Esophagus muscularis mucosa (tissue), 4 donors: ENCODE data around the gene PREP. TPM values are rescaled to one million over a fixed set of nuclear protein-coding genes. Genes with fewer than 3 reads are reported as not detected.

ENCODE experiments used
- DNase-seq: peaks from one replicate; pipeline ENCODE4 v3.0.0-alpha.2; 2017; ENCODE audit errors: extremely low spot score
- H3K27ac ChIP-seq, 4 donors: fragments of 200-600 bp; sonication (generic); replicated peaks in 1 of 4; 1 replicate in 3 of 4; 2 replicates in 1 of 4; pipeline ENCODE4 v1.5.1; 2016 to 2019; ENCODE audit warnings: mild to moderate bottlenecking in 1 of 4
- H3K27me3 ChIP-seq, 4 donors: fragments of 200-600 bp; sonication (generic); one replicate each; pipeline versions ENCODE4 v1.5.1 to v1.6.0; 2016 to 2019
- H3K36me3 ChIP-seq, 4 donors: fragments of 200-600 bp; sonication (generic); one replicate each; pipeline ENCODE4 v1.5.1; 2016 to 2019
- H3K4me1 ChIP-seq, 4 donors: fragments of 200-600 bp; sonication (generic); one replicate each; pipeline ENCODE4 v1.5.1; 2016 to 2019
- H3K4me3 ChIP-seq, 4 donors: fragments of 200-600 bp; sonication (generic); 1 replicate in 2 of 4; 2 replicates in 2 of 4; pipeline ENCODE4 v1.5.1; 2016 to 2019; ENCODE audit warnings: mild to moderate bottlenecking in 4 of 4, moderate library complexity in 1 of 4
- H3K9me3 ChIP-seq, 4 donors: fragments of 200-600 bp; sonication (generic); 1 replicate in 3 of 4; 2 replicates in 1 of 4; pipeline ENCODE4 v1.5.1; 2016 to 2019
- CTCF ChIP-seq, 3 experiments: fragments of 200-600 bp in 2 of 3; fragments of 450-650 bp in 1 of 3; sonication (generic) in 2 of 3; IDR thresholded peaks; one replicate each; pipeline ENCODE4 v1.5.1; 2017 to 2019; ENCODE audit warnings: antibody characterized with exemption in 3 of 3, mild to moderate bottlenecking in 2 of 3, moderate library complexity in 1 of 3
- EP300 ChIP-seq: sonication (generic); formaldehyde crosslinking; IDR thresholded peaks from one replicate; pipeline ENCODE4 v1.6.1; 2017; ENCODE audit warnings: antibody characterized with exemption
- POLR2A ChIP-seq: fragments of 450-650 bp; IDR thresholded peaks from one replicate; pipeline ENCODE4 v1.6.1; 2017; ENCODE audit warnings: antibody characterized with exemption, moderate library complexity, mild to moderate bottlenecking, low read depth
- POLR2AphosphoS5 ChIP-seq, 2 donors: sonication (generic); formaldehyde crosslinking; IDR thresholded peaks; one replicate each; pipeline ENCODE4 v1.6.1; 2017; ENCODE audit warnings: antibody characterized with exemption in 2 of 2
- WGBS: methylation state at CpG from one replicate; pipeline ENCODE4 v1.1.5; 2018; 5-methylcytosine and 5-hydroxymethylcytosine counted together
- intact Hi-C: fragments of 100-400 bp; cut with DNase I; formaldehyde crosslinking; loops from one replicate; pipeline ENCODE4 v1.15.1; 2023
- total RNA-seq, 4 donors: library from RNA; depleted of rRNA; stranded (reverse); fragments of >200 nt; gene quantifications; one replicate each; pipeline versions ENCODE4 v1.1.0 to v1.2.1, GENCODE V29; 2016

The PREP gene
- total RNA-seq, 4 donors from 2014 or later, result 17.9 to 21.6 (median 19.0) TPM

GRCh38 chr6:105294129-105294528 is 108.8 kb downstream of the PREP start:
- H3K27me3 ChIP-seq, result no peaks in the 10 kb centered on the region
- intact Hi-C loops, result no loop called here
- WGBS, result 96% methylated on average over 2 of the region's 2 CpGs
- TF ChIP-seq EP300 (no peak), POLR2A (no peak)
- no peak overlapping the region for H3K27ac ChIP-seq
- H3K9me3 ChIP-seq, result no peaks in the 10 kb centered on the region
- no peak overlapping the region for H3K4me3 ChIP-seq
- H3K4me1 ChIP-seq, result no peaks in the 10 kb centered on the region
- peaks cover 0 to 14% (median 3%) of the 10 kb centered on the region in 4 donors for H3K36me3 ChIP-seq
- DNase-seq, result no peak

GRCh38 chr6:105292689-105293339 is 110.1 kb downstream of the PREP start:
- Histone ChIP-seq H3K36me3 (peaks cover 0 to 21% (median 6%) of the 10 kb centered on the region in 4 donors), H3K27me3 (no peaks in the 10 kb centered on the region), H3K9me3 (no peaks in the 10 kb centered on the region), H3K27ac (no peak overlapping the region), H3K4me1 (no peaks in the 10 kb centered on the region), H3K4me3 (no peak overlapping the region)
- WGBS, result 98% methylated on average over 4 of the region's 4 CpGs
- no peak for TF ChIP-seq EP300
- TF ChIP-seq POLR2A, result no peak
- TF ChIP-seq CTCF (IDR thresholded peaks at IDR 0.05), result no peak
- no peak for TF ChIP-seq POLR2AphosphoS5 (IDR thresholded peaks at IDR 0.05)
- no peak for DNase-seq
- intact Hi-C loops, result no loop called here

- intact Hi-C loops, result no loop called here
- H3K9me3 ChIP-seq, result no peaks in the 10 kb centered on the region
- H3K4me3 ChIP-seq, result no peak overlapping the region
- 100% methylated on average over 1 of the region's 1 CpG for WGBS
- H3K27me3 ChIP-seq, result no peaks in the 10 kb centered on the region
- no peak for DNase-seq
- peaks cover 0 to 27% (median 6%) of the 10 kb centered on the region in 4 donors for H3K36me3 ChIP-seq
- H3K4me1 ChIP-seq, result no peaks in the 10 kb centered on the region
- H3K27ac ChIP-seq, result no peak overlapping the region
- TF ChIP-seq POLR2AphosphoS5 (IDR thresholded peaks at IDR 0.05) (no peak), POLR2A (no peak), CTCF (IDR thresholded peaks at IDR 0.05) (no peak), EP300 (no peak)
These were observed 111.4 kb downstream of the PREP start for GRCh38 chr6:105291525-105291924.

GRCh38 chr6:105282631-105283585 is 120.0 kb downstream of the PREP start:
- TF ChIP-seq POLR2A (no peak), POLR2AphosphoS5 (IDR thresholded peaks at IDR 0.05) (no peak), CTCF (IDR thresholded peaks at IDR 0.05) (no peak), EP300 (no peak)
- no peaks in the 10 kb centered on the region for H3K27me3 ChIP-seq
- H3K27ac ChIP-seq, result no peak overlapping the region
- no peaks in the 10 kb centered on the region for H3K9me3 ChIP-seq
- no peak overlapping the region for H3K4me3 ChIP-seq
- intact Hi-C loops, result no loop called here
- H3K4me1 ChIP-seq, result no peaks in the 10 kb centered on the region
- WGBS, result 84% methylated on average over 18 of the region's 18 CpGs
- no peak for DNase-seq
- peaks cover 36 to 83% (median 57%) of the 10 kb centered on the region in 4 donors for H3K36me3 ChIP-seq

- 94% methylated on average over 7 of the region's 7 CpGs for whole genome bisulfite sequencing
- peaks cover 40 to 92% (median 65%) of the 10 kb centered on the region in 4 donors for H3K36me3 ChIP-seq
- intact Hi-C loops, result no loop called here
These were observed 122.8 kb downstream of the PREP start for GRCh38 chr6:105280033-105280432.

More at GRCh38 chr6:105280033-105280432, 122.8 kb downstream of the PREP start:
- Histone ChIP-seq H3K4me3 (no peak overlapping the region), H3K27ac (no peak overlapping the region), H3K9me3 (no peaks in the 10 kb centered on the region), H3K27me3 (no peaks in the 10 kb centered on the region), H3K4me1 (no peaks in the 10 kb centered on the region)
- no peak for DNase-seq
- no peak for TF ChIP-seq EP300
- TF ChIP-seq POLR2AphosphoS5 (IDR thresholded peaks at IDR 0.05), result no peak
- no peak for TF ChIP-seq POLR2A
- TF ChIP-seq CTCF (IDR thresholded peaks at IDR 0.05), result no peak
